ENCODE measurements around the gene AUP1.
"Not testable (repeated sequence)": the region's sequence is repeated elsewhere in the genome, so short reads cannot be mapped to it uniquely, and the experiment has no call there.

AUP1 gene

GRCh38 chr2:74529357-74530238 lies at the start of gene AUP1, which contains the start of gene HTRA2:
Gene AUP1, minus strand, starts transcription at chr2:74529706. Its CDS starts 77 bp downstream, at chr2:74529629.
Gene HTRA2, plus strand, starts transcription at chr2:74529933. Its CDS starts 74 bp downstream, at chr2:74530007.
- peak; percentile 79 for DNase-seq (ENCODE audit: low read depth)

- no peak for DNase-seq (ENCODE audit: low read depth)
Measured at GRCh38 chr2:74578408-74578807, 48.9 kb upstream of the AUP1 start.

GRCh38 chr2:74577448-74577847 lies 47.9 kb upstream of the AUP1 start:
- DNase-seq (ENCODE audit: low read depth) = no peak

GRCh38 chr2:74576863-74577229 lies 47.3 kb upstream of the AUP1 start:
- DNase-seq (ENCODE audit: low read depth) = no peak

- no peak for DNase-seq (ENCODE audit: low read depth)
Measured at GRCh38 chr2:74576211-74576862, 46.8 kb upstream of the AUP1 start.

- no peak for DNase-seq (ENCODE audit: low read depth)
Measured at GRCh38 chr2:74575320-74575719, 45.8 kb upstream of the AUP1 start.

GRCh38 chr2:74573747-74574562 lies 44.4 kb upstream of the AUP1 start:
- no peak for DNase-seq (ENCODE audit: low read depth)

- no peak for DNase-seq (ENCODE audit: low read depth)
Measured at GRCh38 chr2:74572178-74572925, 42.8 kb upstream of the AUP1 start.

- DNase-seq (ENCODE audit: low read depth) = no peak
Measured at GRCh38 chr2:74571058-74571457, 41.6 kb upstream of the AUP1 start.

GRCh38 chr2:74569686-74570085 lies 40.2 kb upstream of the AUP1 start:
- no peak for DNase-seq (ENCODE audit: low read depth)

- no peak for DNase-seq (ENCODE audit: low read depth)
Measured at GRCh38 chr2:74567881-74568280, 38.4 kb upstream of the AUP1 start.

GRCh38 chr2:74566754-74567085 lies 37.2 kb upstream of the AUP1 start:
- no peak for DNase-seq (ENCODE audit: low read depth)

GRCh38 chr2:74566076-74566753 lies 36.7 kb upstream of the AUP1 start:
- DNase-seq (ENCODE audit: low read depth) = no peak

- DNase-seq (ENCODE audit: low read depth) = no peak
Measured at GRCh38 chr2:74564222-74564621, 34.7 kb upstream of the AUP1 start.

GRCh38 chr2:74562126-74562775 lies 32.7 kb upstream of the AUP1 start:
- no peak for DNase-seq (ENCODE audit: low read depth)

GRCh38 chr2:74561022-74561421 lies 31.5 kb upstream of the AUP1 start:
- not testable (repeated sequence) for DNase-seq (ENCODE audit: low read depth)

GRCh38 chr2:74560591-74560990 lies 31.1 kb upstream of the AUP1 start:
- no peak for DNase-seq (ENCODE audit: low read depth)

GRCh38 chr2:74559912-74560311 lies 30.4 kb upstream of the AUP1 start:
- DNase-seq (ENCODE audit: low read depth) = no peak

- DNase-seq (ENCODE audit: low read depth) = no peak
Measured at GRCh38 chr2:74558284-74559230, 29.1 kb upstream of the AUP1 start.
